Endothelial cell (in vitro differentiated cells): ENCODE data around the gene ERC2. TPM values are rescaled to one million over a fixed set of nuclear protein-coding genes. Genes with fewer than 3 reads are reported as not detected.

ENCODE experiments used
- DNase-seq: peaks from one replicate; pipeline ENCODE4 v3.0.0; 2021; ENCODE audit warnings: low spot score
- H3K27ac Mint-ChIP-seq: one replicate; pipeline ENCODE4 v1.8.0; 2021; ENCODE audit warnings: mixed read lengths, inconsistent platforms; ENCODE audit not compliant: unreplicated experiment
- H3K27me3 Mint-ChIP-seq: one replicate; pipeline ENCODE4 v1.8.0; 2021; ENCODE audit warnings: mild to moderate bottlenecking, moderate library complexity, mixed read lengths, inconsistent platforms; ENCODE audit not compliant: unreplicated experiment
- H3K36me3 Mint-ChIP-seq: one replicate; pipeline ENCODE4 v1.8.0; 2021; ENCODE audit warnings: mild to moderate bottlenecking, low read depth, mixed read lengths, inconsistent platforms; ENCODE audit not compliant: unreplicated experiment
- H3K4me1 Mint-ChIP-seq: one replicate; pipeline ENCODE4 v1.8.0; 2021; ENCODE audit warnings: mild to moderate bottlenecking, mixed read lengths, inconsistent platforms; ENCODE audit not compliant: unreplicated experiment
- H3K4me3 Mint-ChIP-seq: one replicate; pipeline ENCODE4 v1.8.0; 2021; ENCODE audit warnings: mild to moderate bottlenecking, mixed read lengths, inconsistent platforms; ENCODE audit not compliant: unreplicated experiment
- H3K9me3 Mint-ChIP-seq: one replicate; pipeline ENCODE4 v1.8.0; 2021; ENCODE audit warnings: mixed read lengths, inconsistent platforms; ENCODE audit not compliant: unreplicated experiment
- CTCF ChIP-seq: fragments of 200-600 bp; sonication (generic); IDR thresholded peaks from one replicate; pipeline ENCODE4 v1.5.0; 2021; ENCODE audit warnings: antibody characterized with exemption; ENCODE audit not compliant: unreplicated experiment
- total RNA-seq: library from RNA; stranded (reverse); fragmentation: NEBNext Ultra II Directional; extraction: Animal tissue kit (Norgen Biotek cat#: 25700); gene quantifications from one replicate; pipeline ENCODE4 v1.2.1, GENCODE V29; 2021; ENCODE audit not compliant: unreplicated experiment

The ERC2 gene
- total RNA-seq, 1 donor from 2014 or later, result 20.5 TPM

DNA sequence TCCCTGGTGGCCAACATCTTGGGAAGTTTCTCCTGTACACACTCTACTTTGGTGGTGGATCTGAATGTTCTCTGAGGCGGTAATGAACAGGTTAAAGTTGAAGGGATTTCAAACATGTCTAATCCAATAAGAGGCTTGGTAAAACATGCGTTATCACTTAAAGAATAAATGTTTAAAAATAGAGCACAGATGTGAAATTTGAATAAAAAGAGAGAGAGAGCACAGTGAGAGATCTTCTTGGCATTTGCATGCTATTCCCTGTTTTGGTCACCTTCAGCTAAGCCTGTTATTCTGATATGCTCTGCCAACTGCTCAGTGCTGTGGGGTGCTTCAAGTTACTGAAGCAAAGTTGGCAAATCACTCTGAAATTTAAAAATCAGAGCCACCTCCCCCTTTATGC, 743.4 kb downstream of the ERC2 start:
- Mint-ChIP-seq H3K36me3 (no peaks in the 10 kb centered on the region), H3K27ac (no peak overlapping the region), H3K4me1 (peaks cover 10% of the 10 kb centered on the region), H3K9me3 (no peaks in the 10 kb centered on the region), H3K27me3 (peaks cover 4% of the 10 kb centered on the region), H3K4me3 (no peak overlapping the region)
- DNase-seq, result no peak
- no peak for TF ChIP-seq CTCF

DNA sequence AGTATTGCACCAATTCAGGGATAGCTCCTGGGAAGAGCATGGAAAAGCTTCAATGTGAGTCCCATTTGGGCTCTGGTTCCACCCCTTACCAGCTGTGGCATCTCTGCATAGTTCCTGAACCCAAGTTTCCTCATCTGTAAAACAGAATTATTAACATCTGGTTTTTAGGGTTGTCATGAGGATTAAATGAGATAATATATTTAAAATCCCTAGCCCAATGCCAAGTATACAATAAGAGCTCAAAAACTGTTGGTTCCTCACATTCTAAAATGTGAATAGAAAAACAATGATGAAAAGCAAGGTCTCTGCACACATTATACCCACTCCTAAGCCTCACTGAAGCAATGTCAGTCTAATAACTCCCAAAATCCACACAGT, 743.9 kb downstream of the ERC2 start:
- Mint-ChIP-seq H3K9me3 (no peaks in the 10 kb centered on the region), H3K4me1 (peaks cover 10% of the 10 kb centered on the region), H3K27me3 (peaks cover 4% of the 10 kb centered on the region), H3K4me3 (no peak overlapping the region), H3K36me3 (no peaks in the 10 kb centered on the region), H3K27ac (no peak overlapping the region)
- DNase-seq, result no peak
- no peak for TF ChIP-seq CTCF

- no peaks in the 10 kb centered on the region for H3K9me3 Mint-ChIP-seq
- no peak overlapping the region for H3K27ac Mint-ChIP-seq
- DNase-seq, result no peak
- peaks cover 4% of the 10 kb centered on the region for H3K27me3 Mint-ChIP-seq
- no peak for TF ChIP-seq CTCF
- H3K4me1 Mint-ChIP-seq, result peaks cover 10% of the 10 kb centered on the region
- H3K4me3 Mint-ChIP-seq, result no peak overlapping the region
- H3K36me3 Mint-ChIP-seq, result no peaks in the 10 kb centered on the region
Measured at GRCh38 chr3:55723653-55724406, 744.4 kb downstream of the ERC2 start.

- peak; percentile 56 for TF ChIP-seq CTCF
- H3K9me3 Mint-ChIP-seq, result no peaks in the 10 kb centered on the region
- H3K4me3 Mint-ChIP-seq, result no peak overlapping the region
- H3K36me3 Mint-ChIP-seq, result no peaks in the 10 kb centered on the region
- peaks cover 2% of the 10 kb centered on the region for H3K27me3 Mint-ChIP-seq
- DNase-seq, result peak; percentile 40
- no peak overlapping the region for H3K27ac Mint-ChIP-seq
- peaks cover 10% of the 10 kb centered on the region for H3K4me1 Mint-ChIP-seq
Measured at GRCh38 chr3:55721716-55722484, 746.4 kb downstream of the ERC2 start.

DNA sequence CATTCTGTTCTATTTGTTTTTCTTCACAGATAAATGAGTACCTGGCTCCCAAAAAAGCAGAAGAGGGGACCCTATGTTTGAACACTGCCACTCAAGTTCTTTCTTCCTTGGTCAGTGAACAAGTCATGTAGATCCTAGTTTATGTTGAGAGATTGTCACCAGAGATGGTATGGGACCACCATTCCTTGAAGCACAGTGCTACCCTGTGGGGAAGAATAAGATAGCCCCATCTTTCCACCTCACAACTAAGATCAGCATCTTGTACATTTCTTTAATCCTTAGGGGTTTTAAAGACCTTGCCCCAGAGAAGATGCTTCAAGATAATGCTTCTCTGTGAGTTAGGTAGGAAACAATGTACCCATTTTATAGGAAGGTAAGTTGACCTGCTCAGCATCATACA, 747.7 kb downstream of the ERC2 start:
- DNase-seq, result no peak
- peaks cover 2% of the 10 kb centered on the region for H3K27me3 Mint-ChIP-seq
- TF ChIP-seq CTCF, result no peak

More for the DNA sequence above, 747.7 kb downstream of the ERC2 start:
- Mint-ChIP-seq H3K9me3 (no peaks in the 10 kb centered on the region), H3K4me1 (peaks cover 10% of the 10 kb centered on the region), H3K36me3 (no peaks in the 10 kb centered on the region), H3K4me3 (no peak overlapping the region), H3K27ac (no peak overlapping the region)
